ENCODE measurements around the gene ERCC8.

DNA sequence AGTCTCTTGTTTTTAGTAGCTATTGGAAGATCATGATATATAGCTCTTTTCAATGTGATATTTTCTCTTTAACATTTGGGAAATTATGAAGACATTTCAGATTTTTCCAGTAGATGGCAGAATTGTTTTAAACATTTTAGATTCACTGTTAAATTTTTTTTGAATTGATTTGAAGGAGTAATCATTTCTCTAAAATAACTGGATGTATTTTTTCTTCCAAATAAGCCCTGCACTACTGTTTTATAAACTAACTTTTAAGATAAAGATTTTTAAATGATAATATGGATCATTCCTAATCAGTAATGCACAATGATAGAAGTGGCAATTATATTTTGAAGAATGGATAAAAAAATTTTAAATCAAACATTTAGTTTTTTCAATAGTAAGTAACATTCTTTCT, 14.3 kb upstream of the ERCC8 start:
- TF ChIP-seq, protein P1, sequence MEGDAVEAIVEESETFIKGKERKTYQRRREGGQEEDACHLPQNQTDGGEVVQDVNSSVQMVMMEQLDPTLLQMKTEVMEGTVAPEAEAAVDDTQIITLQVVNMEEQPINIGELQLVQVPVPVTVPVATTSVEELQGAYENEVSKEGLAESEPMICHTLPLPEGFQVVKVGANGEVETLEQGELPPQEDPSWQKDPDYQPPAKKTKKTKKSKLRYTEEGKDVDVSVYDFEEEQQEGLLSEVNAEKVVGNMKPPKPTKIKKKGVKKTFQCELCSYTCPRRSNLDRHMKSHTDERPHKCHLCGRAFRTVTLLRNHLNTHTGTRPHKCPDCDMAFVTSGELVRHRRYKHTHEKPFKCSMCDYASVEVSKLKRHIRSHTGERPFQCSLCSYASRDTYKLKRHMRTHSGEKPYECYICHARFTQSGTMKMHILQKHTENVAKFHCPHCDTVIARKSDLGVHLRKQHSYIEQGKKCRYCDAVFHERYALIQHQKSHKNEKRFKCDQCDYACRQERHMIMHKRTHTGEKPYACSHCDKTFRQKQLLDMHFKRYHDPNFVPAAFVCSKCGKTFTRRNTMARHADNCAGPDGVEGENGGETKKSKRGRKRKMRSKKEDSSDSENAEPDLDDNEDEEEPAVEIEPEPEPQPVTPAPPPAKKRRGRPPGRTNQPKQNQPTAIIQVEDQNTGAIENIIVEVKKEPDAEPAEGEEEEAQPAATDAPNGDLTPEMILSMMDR (conservative IDR thresholded peaks at IDR 0.05; ENCODE audit: low read depth, low read length), result peak; percentile 54
- TF ChIP-seq EZH2 (IDR thresholded peaks at IDR 0.05; ENCODE audit: borderline replicate concordance, low read depth, low read length, poor library complexity, severe bottlenecking), result no peak
